ENCODE results near the gene DENND4B.

The DENND4B gene

GRCh38 chr1:153934746-153935145 is 11.8 kb downstream of the DENND4B start:
- no peak for DNase-seq (ENCODE audit: low spot score)
- in situ Hi-C loops (cut with MboI; ENCODE audit: low sequenced_read_pairs, unreplicated experiment) = no loop called here
- TF ChIP-seq, protein P1, sequence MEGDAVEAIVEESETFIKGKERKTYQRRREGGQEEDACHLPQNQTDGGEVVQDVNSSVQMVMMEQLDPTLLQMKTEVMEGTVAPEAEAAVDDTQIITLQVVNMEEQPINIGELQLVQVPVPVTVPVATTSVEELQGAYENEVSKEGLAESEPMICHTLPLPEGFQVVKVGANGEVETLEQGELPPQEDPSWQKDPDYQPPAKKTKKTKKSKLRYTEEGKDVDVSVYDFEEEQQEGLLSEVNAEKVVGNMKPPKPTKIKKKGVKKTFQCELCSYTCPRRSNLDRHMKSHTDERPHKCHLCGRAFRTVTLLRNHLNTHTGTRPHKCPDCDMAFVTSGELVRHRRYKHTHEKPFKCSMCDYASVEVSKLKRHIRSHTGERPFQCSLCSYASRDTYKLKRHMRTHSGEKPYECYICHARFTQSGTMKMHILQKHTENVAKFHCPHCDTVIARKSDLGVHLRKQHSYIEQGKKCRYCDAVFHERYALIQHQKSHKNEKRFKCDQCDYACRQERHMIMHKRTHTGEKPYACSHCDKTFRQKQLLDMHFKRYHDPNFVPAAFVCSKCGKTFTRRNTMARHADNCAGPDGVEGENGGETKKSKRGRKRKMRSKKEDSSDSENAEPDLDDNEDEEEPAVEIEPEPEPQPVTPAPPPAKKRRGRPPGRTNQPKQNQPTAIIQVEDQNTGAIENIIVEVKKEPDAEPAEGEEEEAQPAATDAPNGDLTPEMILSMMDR (IDR thresholded peaks at IDR 0.05; ENCODE audit: borderline replicate concordance, control extremely low read depth, extremely low read depth, insufficient read depth, missing control alignments) = no peak

GRCh38 chr1:153933955-153934354 is 12.6 kb downstream of the DENND4B start:
- TF ChIP-seq, protein P1 (IDR thresholded peaks at IDR 0.05; ENCODE audit: borderline replicate concordance, control extremely low read depth, extremely low read depth, insufficient read depth, missing control alignments) = no peak
- in situ Hi-C loops (cut with MboI; ENCODE audit: low sequenced_read_pairs, unreplicated experiment) = no loop called here
- DNase-seq (ENCODE audit: low spot score) = no peak

GRCh38 chr1:153933430-153933829 is 13.1 kb downstream of the DENND4B start:
- in situ Hi-C loops (cut with MboI; ENCODE audit: low sequenced_read_pairs, unreplicated experiment) = no loop called here
- DNase-seq (ENCODE audit: low spot score) = no peak
- TF ChIP-seq, protein P1 (IDR thresholded peaks at IDR 0.05; ENCODE audit: borderline replicate concordance, control extremely low read depth, extremely low read depth, insufficient read depth, missing control alignments) = no peak

GRCh38 chr1:153932156-153933131 is 14.1 kb downstream of the DENND4B start:
- DNase-seq (ENCODE audit: low spot score) = no peak
- TF ChIP-seq, protein P1 (IDR thresholded peaks at IDR 0.05; ENCODE audit: borderline replicate concordance, control extremely low read depth, extremely low read depth, insufficient read depth, missing control alignments) = no peak

DNA sequence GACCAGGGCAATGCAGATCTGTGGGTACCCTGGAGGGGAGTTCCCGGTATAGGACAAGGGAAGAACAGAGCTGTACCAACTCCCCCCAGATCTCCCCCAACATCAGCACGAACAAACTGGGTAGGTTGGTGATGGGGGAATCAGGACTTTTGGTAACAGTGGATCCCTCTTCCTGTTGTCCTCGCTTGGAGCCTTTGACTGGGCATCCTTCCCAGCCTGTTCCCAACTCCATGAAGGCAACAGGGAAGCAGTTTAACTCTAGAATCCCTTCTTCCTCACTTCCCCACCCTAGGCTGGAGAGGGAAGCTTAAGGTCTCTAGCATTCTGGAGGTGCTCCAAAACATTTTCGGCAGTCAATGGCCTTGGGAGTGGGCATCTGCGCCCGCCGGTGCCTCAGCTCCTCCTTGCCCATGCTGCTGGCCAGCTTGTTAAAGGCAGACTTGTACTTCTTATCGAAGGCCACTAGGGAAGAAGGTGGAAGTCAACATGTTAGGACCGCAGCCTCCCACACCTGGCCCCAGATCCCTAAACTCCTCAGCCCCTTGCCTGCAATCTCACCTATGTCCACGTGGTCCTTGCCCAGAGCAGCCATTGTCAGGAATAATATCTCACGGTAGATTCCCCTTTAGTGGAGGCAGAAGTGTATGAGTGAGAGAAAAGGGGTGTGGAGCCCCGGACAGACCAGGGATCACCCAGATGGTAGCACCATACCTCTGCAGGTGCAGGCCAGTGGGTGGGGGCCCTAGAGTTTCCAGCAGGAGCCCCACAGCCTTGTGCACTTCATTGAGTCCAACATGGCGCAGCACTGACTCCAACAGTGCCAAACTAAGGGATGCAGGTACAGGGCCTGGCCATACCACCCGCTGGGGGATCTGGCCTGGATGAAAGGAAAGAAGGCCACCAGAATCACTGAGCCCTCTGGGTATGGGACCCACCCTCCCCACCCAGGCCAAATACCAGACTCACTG is 16.3 kb downstream of the DENND4B start:
- DNase-seq (ENCODE audit: low spot score) = no peak
- in situ Hi-C loops (cut with MboI; ENCODE audit: low sequenced_read_pairs, unreplicated experiment) = no loop called here
- TF ChIP-seq, protein P1 (IDR thresholded peaks at IDR 0.05; ENCODE audit: borderline replicate concordance, control extremely low read depth, extremely low read depth, insufficient read depth, missing control alignments) = no peak

More at GRCh38 chr1:153932156-153933131, 14.1 kb downstream of the DENND4B start:
- in situ Hi-C loops (cut with MboI; ENCODE audit: low sequenced_read_pairs, unreplicated experiment) = no loop called here

- DNase-seq (ENCODE audit: low spot score) = no peak
- TF ChIP-seq, protein P1 (IDR thresholded peaks at IDR 0.05; ENCODE audit: borderline replicate concordance, control extremely low read depth, extremely low read depth, insufficient read depth, missing control alignments) = no peak
- in situ Hi-C loops (cut with MboI; ENCODE audit: low sequenced_read_pairs, unreplicated experiment) = no loop called here
Observed at GRCh38 chr1:153929426-153929825, 17.1 kb downstream of the DENND4B start.

Measured in GM13976 (cell line).